Gastroesophageal sphincter (tissue), 4 donors: ENCODE results near the gene ETV4. TPM values are rescaled to one million over a fixed set of nuclear protein-coding genes. Genes with fewer than 3 reads are reported as not detected.
A peak's percentile ranks its signal among the peaks of the same experiment; 100 is the strongest.

Experiments
- ATAC-seq: fragments of 150-250 bp; one replicate; pipeline ENCODE4 v1.9.1; 2016; ENCODE audit warnings: mild to moderate bottlenecking, moderate library complexity
- H3K27ac ChIP-seq, 4 donors: fragments of 200-600 bp; sonication (generic) in 3 of 4; 1 replicate in 3 of 4; 2 replicates in 1 of 4; pipeline ENCODE4 v1.5.1; 2016 to 2019
- H3K27me3 ChIP-seq: fragments of 200-600 bp; sonication (generic); one replicate; pipeline ENCODE4 v1.5.1; 2019
- H3K36me3 ChIP-seq, 2 donors: fragments of 200-600 bp; sonication (generic); one replicate each; pipeline ENCODE4 v1.5.1; 2019; ENCODE audit warnings: control low read depth in 1 of 2
- H3K4me1 ChIP-seq, 3 donors: fragments of 200-600 bp; sonication (generic); 1 replicate in 2 of 3; 2 replicates in 1 of 3; pipeline ENCODE4 v1.5.1; 2016 to 2019; ENCODE audit warnings: control low read depth in 2 of 3
- H3K4me3 ChIP-seq, 2 donors: fragments of 200-600 bp; sonication (generic); one replicate each; pipeline ENCODE4 v1.5.1; 2019; ENCODE audit warnings: mild to moderate bottlenecking in 1 of 2, moderate library complexity in 1 of 2
- H3K9me3 ChIP-seq, 3 donors: fragments of 200-600 bp; sonication (generic); one replicate each; pipeline ENCODE4 v1.5.1; 2017 to 2019; ENCODE audit warnings: control low read depth in 2 of 3
- CTCF ChIP-seq, 4 experiments: fragments of 200-600 bp in 2 of 4; fragments of 450-650 bp in 2 of 4; sonication (generic) in 1 of 4; IDR thresholded peaks; one replicate each; pipeline ENCODE4 v1.5.1; 2017 to 2019; ENCODE audit warnings: antibody characterized with exemption in 4 of 4, mild to moderate bottlenecking in 2 of 4, moderate library complexity in 2 of 4
- EP300 ChIP-seq: sonication (generic); formaldehyde crosslinking; IDR thresholded peaks from one replicate; pipeline ENCODE4 v1.6.1; 2017; ENCODE audit warnings: antibody characterized with exemption, mild to moderate bottlenecking
- POLR2A ChIP-seq, 2 donors: fragments of 450-650 bp; IDR thresholded peaks; one replicate each; pipeline ENCODE4 v1.6.1; 2017; ENCODE audit warnings: antibody characterized with exemption in 2 of 2, mild to moderate bottlenecking in 2 of 2, moderate library complexity in 1 of 2
- POLR2AphosphoS5 ChIP-seq: sonication (generic); formaldehyde crosslinking; IDR thresholded peaks from one replicate; pipeline ENCODE4 v1.6.1; 2017; ENCODE audit warnings: antibody characterized with exemption
- WGBS, 2 donors: methylation state at CpG; one replicate each; pipeline ENCODE4 v1.1.5; 2018; ENCODE audit warnings: low coverage in 1 of 2; 5-methylcytosine and 5-hydroxymethylcytosine counted together
- total RNA-seq, 4 donors: library from RNA; depleted of rRNA; stranded (reverse); fragments of >200 nt; gene quantifications; one replicate each; pipeline ENCODE4 v1.1.0, GENCODE V29; 2016

Gene ETV4
- total RNA-seq, 4 donors from 2014 or later: 0.67 to 2.6 (median 0.96) TPM; not detected in 1

- peaks cover 36% of the 10 kb centered on the region for H3K27me3 ChIP-seq
- no peak for ATAC-seq
- H3K9me3 ChIP-seq: no peaks in the 10 kb centered on the region
- TF ChIP-seq POLR2AphosphoS5 (no peak), POLR2A (IDR thresholded peaks at IDR 0.05) (no peak), CTCF (IDR thresholded peaks at IDR 0.05) (no peak), EP300 (no peak)
- H3K4me1 ChIP-seq: peaks cover 0 to 12% (median 0%) of the 10 kb centered on the region in 3 donors
- H3K4me3 ChIP-seq: no peak overlapping the region
- 67 to 70% methylated on average over 10 to 15 of the region's 15 CpGs for WGBS, 2 donors
- H3K36me3 ChIP-seq: no peaks in the 10 kb centered on the region
- H3K27ac ChIP-seq: no peak overlapping the region
Measured at GRCh38 chr17:43563600-43564594, 17.8 kb upstream of the ETV4 start.

DNA sequence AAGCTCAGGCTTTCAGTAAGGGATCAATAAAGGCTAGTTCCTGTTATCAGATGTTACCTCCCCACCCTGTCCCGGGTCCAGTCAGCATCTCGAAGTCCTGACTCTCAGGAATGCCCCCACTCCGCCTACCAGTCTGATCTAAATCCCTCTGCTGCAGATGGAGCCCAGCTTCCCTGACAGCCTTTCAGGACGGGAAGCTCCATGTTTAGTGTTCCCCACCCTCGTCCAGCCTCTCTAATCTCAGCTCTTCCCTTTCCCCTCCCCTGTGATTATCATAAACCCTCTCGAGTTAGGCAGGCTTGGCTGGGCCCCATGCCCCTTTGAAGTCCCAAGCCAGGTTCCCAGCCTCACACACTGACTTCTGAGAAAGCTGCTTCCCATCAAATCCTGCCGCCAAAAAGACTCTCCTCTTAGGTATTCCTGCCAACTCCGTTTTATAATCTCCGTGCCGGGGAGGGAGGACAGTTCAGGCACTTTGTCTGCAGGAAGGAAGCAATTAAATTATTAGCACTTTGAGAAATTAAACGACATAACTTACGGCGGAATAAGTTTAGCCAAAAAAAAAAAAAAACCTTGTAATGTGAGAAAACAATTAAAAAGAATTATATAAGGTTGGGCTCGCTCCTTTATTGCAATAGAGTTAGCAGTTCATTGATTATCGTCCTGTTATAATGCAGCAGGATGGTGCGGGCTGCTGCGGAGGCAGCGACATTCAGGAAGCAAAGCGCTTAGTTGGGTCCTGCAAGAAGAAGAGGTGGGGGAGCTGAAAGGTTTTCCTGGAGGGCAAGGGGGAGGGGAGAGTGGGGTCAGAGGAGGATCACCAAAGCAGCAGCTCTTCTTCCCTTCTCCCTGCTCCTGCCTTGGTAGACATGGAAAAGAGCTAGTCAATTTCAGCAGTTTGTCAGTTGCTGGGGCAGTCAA lies 16.8 kb upstream of the ETV4 start:
- TF ChIP-seq POLR2A (IDR thresholded peaks at IDR 0.05): no peak
- TF ChIP-seq POLR2AphosphoS5: peak; percentile 36
- 6 to 10% methylated on average over 9 to 15 of the region's 19 CpGs for WGBS, 2 donors

GRCh38 chr17:43560461-43561427 lies 14.6 kb upstream of the ETV4 start:
- no peak overlapping the region for H3K4me3 ChIP-seq
- ATAC-seq: no peak
- H3K36me3 ChIP-seq: no peaks in the 10 kb centered on the region
- peaks cover 0 to 12% (median 0%) of the 10 kb centered on the region in 3 donors for H3K4me1 ChIP-seq
- H3K27me3 ChIP-seq: peaks cover 36% of the 10 kb centered on the region
- H3K27ac ChIP-seq: no peak overlapping the region
- TF ChIP-seq EP300 (no peak), POLR2A (IDR thresholded peaks at IDR 0.05) (no peak), POLR2AphosphoS5 (no peak), CTCF (IDR thresholded peaks at IDR 0.05) (no peak)
- H3K9me3 ChIP-seq: no peaks in the 10 kb centered on the region
- WGBS, 2 donors: 95 to 100% methylated on average over 1 to 2 of the region's 7 CpGs

More for the DNA sequence above, 16.8 kb upstream of the ETV4 start:
- peaks cover 36% of the 10 kb centered on the region for H3K27me3 ChIP-seq
- peak; percentile 39 for ATAC-seq
- no peaks in the 10 kb centered on the region for H3K9me3 ChIP-seq
- no peak overlapping the region for H3K4me3 ChIP-seq
- no peaks in the 10 kb centered on the region for H3K36me3 ChIP-seq
- no peak overlapping the region for H3K27ac ChIP-seq
- H3K4me1 ChIP-seq: peaks cover 0 to 12% (median 0%) of the 10 kb centered on the region in 3 donors

DNA sequence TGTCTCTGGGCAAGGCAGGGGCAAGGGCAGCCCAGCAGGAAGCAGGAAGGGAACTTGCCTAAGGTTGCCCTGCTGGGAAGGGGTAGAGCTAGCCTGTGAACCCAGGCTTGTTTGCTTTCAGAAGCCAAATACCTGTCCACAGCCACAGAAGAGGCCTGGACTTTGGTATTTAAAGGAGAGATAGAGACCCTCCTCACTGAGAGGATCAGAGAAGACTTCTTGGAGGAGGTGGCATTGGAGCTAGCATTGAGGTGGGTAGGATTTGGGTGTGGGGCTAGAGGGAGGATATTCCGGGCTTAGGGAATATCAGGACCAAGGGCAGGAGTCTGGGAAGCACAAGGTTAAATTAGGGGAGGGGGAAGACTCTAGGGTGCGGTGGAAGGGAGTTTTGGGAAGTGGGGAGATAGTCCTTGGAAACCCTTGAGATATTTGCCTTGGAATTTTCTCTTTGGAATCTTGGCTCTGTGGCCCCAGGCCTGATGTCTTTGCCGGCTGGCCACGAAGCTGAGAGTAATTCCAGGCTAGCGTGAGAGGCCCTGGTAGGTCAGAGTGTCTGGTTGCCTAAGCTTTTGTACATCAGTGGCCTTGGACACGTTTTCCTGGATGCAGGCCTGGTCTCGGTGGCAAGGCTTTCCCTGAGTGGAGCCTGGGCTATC lies 13.1 kb upstream of the ETV4 start:
- H3K9me3 ChIP-seq: no peaks in the 10 kb centered on the region
- TF ChIP-seq EP300 (no peak), CTCF (IDR thresholded peaks at IDR 0.05) (no peak), POLR2A (IDR thresholded peaks at IDR 0.05) (no peak)
- H3K4me1 ChIP-seq: peaks cover 0 to 12% (median 0%) of the 10 kb centered on the region in 3 donors
- H3K27ac ChIP-seq: no peak overlapping the region
- no peaks in the 10 kb centered on the region for H3K36me3 ChIP-seq
- no peak for ATAC-seq
- H3K4me3 ChIP-seq: no peak overlapping the region
- peaks cover 30% of the 10 kb centered on the region for H3K27me3 ChIP-seq
- WGBS, 2 donors: 90 to 93% methylated on average over 4 to 5 of the region's 7 CpGs
